Kidney (tissue), 14 donors: ENCODE measurements around the gene OLA1. TPM values are rescaled to one million over a fixed set of nuclear protein-coding genes. Genes with fewer than 3 reads are reported as not detected.

Experiments
- DNase-seq, 5 donors: peaks; one replicate each; pipeline ENCODE4 v3.0.0-alpha.2; 2013 to 2020
- FAIRE-seq: peaks from 2 replicates; lab custom pipeline; 2012; peaks lifted over from hg19 to GRCh38; lab: Jason Lieb, UNC
- H3K27ac ChIP-seq, 2 donors: one replicate each; pipeline ENCODE4 v1.7.0; 2013; ENCODE audit warnings: low read depth in 2 of 2, low read length in 2 of 2, inconsistent platforms in 1 of 2
- H3K27me3 ChIP-seq: one replicate; pipeline ENCODE4 v1.7.1; 2013; ENCODE audit warnings: low read length, inconsistent platforms; ENCODE audit not compliant: control insufficient read depth, insufficient read depth
- H3K36me3 ChIP-seq, 3 donors: one replicate each; pipeline versions ENCODE4 v1.7.0 to v1.7.1; 2013; ENCODE audit warnings: low read length in 3 of 3, control low read depth in 1 of 3, inconsistent platforms in 1 of 3; ENCODE audit not compliant: insufficient read depth in 3 of 3, control insufficient read depth in 2 of 3
- H3K4me1 ChIP-seq, 3 donors: one replicate each; pipeline versions ENCODE4 v1.7.0 to v1.7.1; 2013; ENCODE audit warnings: low read length in 3 of 3, inconsistent platforms in 1 of 3, low read depth in 1 of 3; ENCODE audit not compliant: control insufficient read depth in 2 of 3, insufficient read depth in 2 of 3
- H3K4me3 ChIP-seq, 3 donors: one replicate each; pipeline versions ENCODE4 v1.7.0 to v1.8.1; 2013; ENCODE audit warnings: low read length in 3 of 3, control low read depth in 1 of 3, inconsistent platforms in 1 of 3
- H3K9ac ChIP-seq, 3 donors: one replicate each; pipeline versions ENCODE4 v1.7.0 to v1.7.1; 2013; ENCODE audit warnings: low read length in 3 of 3, control low read depth in 1 of 3, inconsistent platforms in 1 of 3
- H3K9me3 ChIP-seq, 3 donors: one replicate each; pipeline versions ENCODE4 v1.7.0 to v1.7.1; 2013; ENCODE audit warnings: low read length in 3 of 3, control low read depth in 1 of 3, inconsistent platforms in 1 of 3; ENCODE audit not compliant: control insufficient read depth in 2 of 3, insufficient read depth in 1 of 3
- intact Hi-C: fragments of 100-400 bp; cut with DNase I; formaldehyde crosslinking; loops from one replicate; pipeline ENCODE4 v1.11.1; 2022
- polyA plus RNA-seq: library from polyadenylated mRNA; stranded (reverse); fragments of 350-450 nt; fragmentation: Illumina TruSeq; extraction: RNeasy Lipid Tissue Mini Kit (QIAGEN cat#74804); gene quantifications from one replicate; pipeline ENCODE4 v1.2.3, GENCODE V29; 2014; ENCODE audit warnings: low read depth, low replicate concordance; ENCODE audit not compliant: insufficient read depth
- total RNA-seq: library from RNA; stranded (reverse); fragmentation: NEBNext Ultra II Directional; extraction: Animal tissue kit (Norgen Biotek cat#: 25700); gene quantifications from one replicate; pipeline ENCODE4 v1.2.1, GENCODE V29; 2021
- TF ChIP-seq, protein P1 (sequence below): IDR thresholded peaks from 3 replicates; pipeline ENCODE4 v1.5.1; 2012; ENCODE audit warnings: mild to moderate bottlenecking, moderate library complexity, borderline replicate concordance; ENCODE audit not compliant: insufficient read depth; ENCODE audit errors: extremely low read depth
- donor health status: control.
- donor health status: control.
- donor health status: control.
- donor health status: control.
- donor health status: control.
- donor health status: DM: yes; HTN: yes; CAD: no.
- donor health status: Normal renal cell carcinoma (clear cell type).

Gene OLA1
- total and polyA plus RNA-seq, 2 donors from 2014 or later: 64.2 to 90.0 TPM

DNA sequence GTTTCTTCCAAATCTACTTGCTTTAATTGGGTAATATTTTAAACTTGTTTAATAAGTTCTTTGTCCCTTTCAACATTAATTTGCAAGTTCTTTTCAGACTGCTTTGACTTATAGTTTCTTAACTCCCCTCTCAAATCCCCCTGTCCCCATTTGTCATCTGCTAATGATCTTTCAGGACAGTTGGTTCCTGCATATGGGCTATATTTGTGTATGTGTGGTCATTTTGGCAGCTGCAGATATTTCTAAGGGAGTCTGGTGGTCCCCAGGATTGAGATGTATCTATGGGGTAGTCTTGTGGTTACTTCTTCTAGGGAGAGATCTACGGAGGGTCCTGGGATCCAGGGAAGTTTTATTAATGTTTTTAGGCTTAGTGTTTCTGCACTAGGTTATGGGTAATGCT lies 162.6 kb downstream of the OLA1 start:
- intact Hi-C loops: no loop called here
- DNase-seq (no peak), FAIRE-seq (no peak)
- H3K9me3 ChIP-seq: no peaks in the 10 kb centered on the region
- no peak overlapping the region for H3K9ac ChIP-seq
- no peaks in the 10 kb centered on the region for H3K36me3 ChIP-seq
- TF ChIP-seq, protein P1, sequence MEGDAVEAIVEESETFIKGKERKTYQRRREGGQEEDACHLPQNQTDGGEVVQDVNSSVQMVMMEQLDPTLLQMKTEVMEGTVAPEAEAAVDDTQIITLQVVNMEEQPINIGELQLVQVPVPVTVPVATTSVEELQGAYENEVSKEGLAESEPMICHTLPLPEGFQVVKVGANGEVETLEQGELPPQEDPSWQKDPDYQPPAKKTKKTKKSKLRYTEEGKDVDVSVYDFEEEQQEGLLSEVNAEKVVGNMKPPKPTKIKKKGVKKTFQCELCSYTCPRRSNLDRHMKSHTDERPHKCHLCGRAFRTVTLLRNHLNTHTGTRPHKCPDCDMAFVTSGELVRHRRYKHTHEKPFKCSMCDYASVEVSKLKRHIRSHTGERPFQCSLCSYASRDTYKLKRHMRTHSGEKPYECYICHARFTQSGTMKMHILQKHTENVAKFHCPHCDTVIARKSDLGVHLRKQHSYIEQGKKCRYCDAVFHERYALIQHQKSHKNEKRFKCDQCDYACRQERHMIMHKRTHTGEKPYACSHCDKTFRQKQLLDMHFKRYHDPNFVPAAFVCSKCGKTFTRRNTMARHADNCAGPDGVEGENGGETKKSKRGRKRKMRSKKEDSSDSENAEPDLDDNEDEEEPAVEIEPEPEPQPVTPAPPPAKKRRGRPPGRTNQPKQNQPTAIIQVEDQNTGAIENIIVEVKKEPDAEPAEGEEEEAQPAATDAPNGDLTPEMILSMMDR: no peak
- no peak overlapping the region for H3K4me3 ChIP-seq
- no peak overlapping the region for H3K27ac ChIP-seq
- H3K27me3 ChIP-seq: no peaks in the 10 kb centered on the region
- no peaks in the 10 kb centered on the region for H3K4me1 ChIP-seq

- H3K4me3 ChIP-seq: no peak overlapping the region
- no peaks in the 10 kb centered on the region for H3K36me3 ChIP-seq
- H3K9me3 ChIP-seq: no peaks in the 10 kb centered on the region
- no peak overlapping the region for H3K27ac ChIP-seq
- no peak for DNase-seq
- TF ChIP-seq, protein P1: no peak
- no peak for FAIRE-seq
- intact Hi-C loops: no loop called here
- H3K27me3 ChIP-seq: no peaks in the 10 kb centered on the region
- H3K4me1 ChIP-seq: no peaks in the 10 kb centered on the region
- H3K9ac ChIP-seq: no peak overlapping the region
Measured at GRCh38 chr2:174083843-174084458, 164.4 kb downstream of the OLA1 start.

- TF ChIP-seq, protein P1: no peak
- no peak for DNase-seq
- no peaks in the 10 kb centered on the region for H3K36me3 ChIP-seq
- no peaks in the 10 kb centered on the region for H3K9me3 ChIP-seq
- FAIRE-seq: no peak
- no peaks in the 10 kb centered on the region for H3K4me1 ChIP-seq
- H3K27me3 ChIP-seq: no peaks in the 10 kb centered on the region
- intact Hi-C loops: no loop called here
- H3K9ac ChIP-seq: no peak overlapping the region
- no peak overlapping the region for H3K27ac ChIP-seq
- H3K4me3 ChIP-seq: no peak overlapping the region
Measured at GRCh38 chr2:174080672-174081121, 167.6 kb downstream of the OLA1 start.

- TF ChIP-seq, protein P1: peak; percentile 28
- intact Hi-C loops: no loop called here
- H3K27me3 ChIP-seq: no peaks in the 10 kb centered on the region
- peak in 1 of 5 donors; percentile 28 for DNase-seq
- H3K4me3 ChIP-seq: no peak overlapping the region
- H3K27ac ChIP-seq: no peak overlapping the region
- no peaks in the 10 kb centered on the region for H3K36me3 ChIP-seq
- H3K4me1 ChIP-seq: no peaks in the 10 kb centered on the region
- FAIRE-seq: no peak
- no peaks in the 10 kb centered on the region for H3K9me3 ChIP-seq
- no peak overlapping the region for H3K9ac ChIP-seq
Measured at GRCh38 chr2:174078275-174078674, 170.1 kb downstream of the OLA1 start.
